GM12878 (cell line): ENCODE measurements around the gene DCAF17. TPM values are rescaled to one million over a fixed set of nuclear protein-coding genes. Genes with fewer than 3 reads are reported as not detected.

Experiments
- ATAC-seq: fragments of 200-7000 bp; cut with Tn5 transposase; 3 replicates; pipeline ENCODE4 v1.9.1; 2020; ENCODE audit warnings: mild to moderate bottlenecking, moderate library complexity
- BruUV-seq: library from RNA; stranded (reverse); fragments of 400-500 nt; replicated peaks from 2 replicates; lab custom pipeline; 2021; lab: Mats Ljungman, UMichigan
- CTCF ChIA-PET: fragments of 300-600 bp; sonication (Branson Sonifier 250); formaldehyde crosslinking; extraction: SDS; loops from one replicate; lab custom pipeline; 2021; ENCODE audit warnings: inconsistent platforms; lab: Yijun Ruan, JAX
- POLR2A ChIA-PET: fragments of 350-600 bp; formaldehyde crosslinking; extraction: SDS; loops from one replicate; lab custom pipeline; 2021; ENCODE audit warnings: inconsistent platforms; lab: Charles Lee
- RAD21 ChIA-PET: fragments of 300-600 bp; sonication (Branson Sonifier 250); formaldehyde crosslinking; loops from one replicate; lab custom pipeline; 2023; ENCODE audit warnings: antibody characterized with exemption; ENCODE audit not compliant: unreplicated experiment; lab: Charles Lee
- SMC1A ChIA-PET: fragments of 300-600 bp; sonication (Branson Sonifier 250); formaldehyde crosslinking; loops from one replicate; lab custom pipeline; 2023; ENCODE audit not compliant: unreplicated experiment, uncharacterized antibody; lab: Charles Lee
- DNase-seq: peaks from one replicate; pipeline ENCODE4 v3.0.0-alpha.2; 2011; ENCODE audit warnings: low read depth, low spot score
- FAIRE-seq: peaks from 3 replicates; lab custom pipeline; 2011; peaks lifted over from hg19 to GRCh38; lab: Jason Lieb, UNC
- H2AFZ ChIP-seq: 2 replicates; pipeline ENCODE4 v1.6.0; 2011; ENCODE audit warnings: low read depth, low read length, control low read depth; ENCODE audit not compliant: control insufficient read depth
- H3K27ac ChIP-seq: 2 replicates; pipeline ENCODE4 v1.5.1; 2011; ENCODE audit warnings: control low read depth; ENCODE audit not compliant: control insufficient read depth, insufficient read depth
- H3K27me3 ChIP-seq, 2 experiments: replicated peaks in 1 of 2; 2 replicates each; pipeline versions ENCODE4 v1.6.0 to v1.6.1; 2011; ENCODE audit warnings: low read length in 1 of 2; ENCODE audit not compliant: control insufficient read depth in 2 of 2, insufficient read depth in 2 of 2
- H3K36me3 ChIP-seq, 2 experiments: 2 replicates each; pipeline ENCODE4 v1.5.1; 2011; ENCODE audit warnings: low read length in 1 of 2; ENCODE audit not compliant: control insufficient read depth in 2 of 2, insufficient read depth in 2 of 2
- H3K4me1 ChIP-seq: 2 replicates; pipeline ENCODE4 v1.6.1; 2011; ENCODE audit warnings: mild to moderate bottlenecking, low read length, moderate library complexity, mixed read lengths; ENCODE audit not compliant: control insufficient read depth, insufficient read depth
- H3K4me2 ChIP-seq: 2 replicates; pipeline ENCODE4 v1.6.0; 2011; ENCODE audit warnings: control low read depth; ENCODE audit not compliant: control insufficient read depth, insufficient read depth
- H3K4me3 ChIP-seq: fragments of 200-600 bp; sonication (generic); 2 replicates; pipeline ENCODE4 v1.5.1; 2016
- H3K79me2 ChIP-seq: 2 replicates; pipeline ENCODE4 v1.6.0; 2011; ENCODE audit warnings: low read length; ENCODE audit not compliant: control insufficient read depth, insufficient read depth
- H3K9ac ChIP-seq: 2 replicates; pipeline ENCODE4 v1.8.0; 2011; ENCODE audit warnings: low read length, control low read depth, mixed read lengths; ENCODE audit not compliant: control insufficient read depth, insufficient read depth
- H3K9me3 ChIP-seq: replicated peaks from 3 replicates; pipeline ENCODE4 v1.5.1; 2011; ENCODE audit warnings: mild to moderate bottlenecking, low read length; ENCODE audit not compliant: control insufficient read depth, insufficient read depth
- H4K20me1 ChIP-seq: 2 replicates; pipeline ENCODE4 v1.6.0; 2011; ENCODE audit not compliant: control insufficient read depth, insufficient read depth
- BMI1 ChIP-seq: fragments of 450-650 bp; IDR thresholded peaks from 2 replicates; pipeline ENCODE4 v1.6.1; 2016; ENCODE audit warnings: mild to moderate bottlenecking, moderate library complexity, borderline replicate concordance
- IKZF2 ChIP-seq, 2 experiments: fragments of 450-650 bp; IDR thresholded peaks; 2 replicates each; pipeline ENCODE4 v1.6.1; 2017; ENCODE audit warnings: mild to moderate bottlenecking in 2 of 2, moderate library complexity in 2 of 2
- JUNB ChIP-seq: IDR thresholded peaks from 2 replicates; pipeline ENCODE4 v1.6.1; 2016; ENCODE audit warnings: antibody characterized with exemption, mild to moderate bottlenecking
- NR2C1 ChIP-seq: fragments of 450-650 bp; IDR thresholded peaks from 2 replicates; pipeline ENCODE4 v1.6.1; 2017; ENCODE audit warnings: antibody characterized with exemption, mild to moderate bottlenecking, moderate library complexity
- SP1 ChIP-seq: IDR thresholded peaks from one replicate; pipeline ENCODE4 v1.6.1; 2011; ENCODE audit warnings: low read depth, low read length
- ZNF217 ChIP-seq: fragments of 450-650 bp; IDR thresholded peaks from 2 replicates; pipeline ENCODE4 v1.6.1; 2017; ENCODE audit warnings: antibody characterized with exemption, mild to moderate bottlenecking
- in situ Hi-C: fragments of 300-500 bp; cut with MboI; formaldehyde crosslinking; loops from 9 replicates; pipeline ENCODE4 v1.14.3; 2018; ENCODE audit warnings: mixed read lengths
- intact Hi-C: fragments of 100-400 bp; cut with micrococcal nuclease; formaldehyde crosslinking; loops from one replicate; pipeline ENCODE4 v1.14.2; 2022; ENCODE audit not compliant: unreplicated experiment
- polyA plus RNA-seq, 11 experiments: library from polyadenylated mRNA; depleted of rRNA in 4 of 11; unstranded in 6 of 11; stranded (reverse) in 5 of 11; fragments of >200 nt; fragmentation: Nextera tagmentation in 4 of 11; fragmentation: Illumina TruSeq in 1 of 11; extraction: Ambion mirVana in 4 of 11; extraction: Trizol in 1 of 11; gene quantifications; 1 replicate in 1 of 11; 2 replicates in 10 of 11; pipeline versions ENCODE4 v1.2.1 to v1.2.3, GENCODE V29; 2011 to 2016; ENCODE audit warnings: inconsistent platforms in 2 of 11, missing spikeins in 2 of 11, low read depth in 1 of 11
- total RNA-seq, 4 experiments: library from RNA; depleted of rRNA in 3 of 4; stranded (reverse); fragments of >200 nt in 3 of 4; fragmentation: Illumina TruSeq in 1 of 4; extraction: Trizol in 1 of 4; gene quantifications; 2 replicates each; pipeline versions ENCODE4 v1.2.1 to v1.2.3, GENCODE V29; 2013 to 2021
- TF ChIP-seq, protein P1 (sequence below): fragments of 150-350 bp; IDR thresholded peaks from 2 replicates; pipeline ENCODE4 v1.6.1; 2014; ENCODE audit warnings: mild to moderate bottlenecking, low read depth, low read length
- TF ChIP-seq, protein P2 (sequence below): IDR thresholded peaks from 2 replicates; pipeline ENCODE4 v1.6.1; 2011; ENCODE audit warnings: mild to moderate bottlenecking, low read depth, low read length, moderate library complexity; ENCODE audit not compliant: insufficient replicate concordance

The DCAF17 gene
- total and polyA plus RNA-seq, 10 of the 15 experiments (the other 5 are each of a cell fraction or from before 2014, with no cell fraction given) = 5.2 to 32.9 (median 23.4) TPM

DNA sequence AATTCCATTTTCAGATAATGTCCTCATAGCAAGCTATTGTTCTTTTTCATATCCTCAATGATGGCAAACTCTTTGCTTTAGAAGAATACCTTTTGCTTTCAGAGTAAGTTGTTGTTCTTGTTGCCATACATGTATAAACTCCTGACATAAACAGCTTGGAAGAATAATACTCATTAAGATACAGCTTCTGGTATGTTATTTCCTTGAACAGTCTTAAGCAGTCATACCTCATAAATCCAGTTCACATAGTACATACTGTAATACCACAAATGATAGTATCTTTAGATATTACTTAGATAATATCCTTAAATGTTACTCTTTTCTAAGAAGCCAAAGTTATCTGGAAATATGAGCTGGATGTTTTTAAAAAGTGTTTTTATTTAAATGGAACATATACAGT, 23.4 kb upstream of the DCAF17 start:
- Histone ChIP-seq H4K20me1 (no peaks in the 10 kb centered on the region), H3K9ac (no peak overlapping the region), H3K27me3 (no peaks in the 10 kb centered on the region), H3K79me2 (peaks cover 84% of the 10 kb centered on the region), H3K36me3 (peaks cover 0 to 10% of the 10 kb centered on the region in 2 experiments; a peak in 3 of 4 replicates), H3K4me1 (peaks cover 63% of the 10 kb centered on the region), H3K4me3 (no peak overlapping the region), H3K27ac (peak overlapping the region; percentile 40; the same call in 1 of the 2 replicates), H3K4me2 (no peak overlapping the region), H2AFZ (no peak overlapping the region; the same call in 1 of the 2 replicates), H3K9me3 (peaks cover 8% of the 10 kb centered on the region)
- ChIA-PET RAD21 (interaction anchor here (0.8 to 7.0 kb wide), 15 partner anchors 10 to 399 kb away, joined by 3 to 208 read pairs (median 5); no protein-coding TSS in a partner anchor), POLR2A (interaction anchor here (1.1 to 7.0 kb wide), 11 partner anchors 8 to 252 kb away, joined by 3 to 168 read pairs (median 5); no protein-coding TSS in a partner anchor), SMC1A (interaction anchor here (0.8 to 8.3 kb wide), 21 partner anchors 11 to 358 kb away, joined by 3 to 273 read pairs (median 7); partner anchors contain the start of gene METTL8), CTCF (interaction anchor here (1.0 to 6.3 kb wide), 15 partner anchors 10 to 438 kb away, joined by 3 to 29 read pairs (median 5); partner anchors contain the start of genes DCAF17 and METTL8)
- intact Hi-C loops = no loop called here
- ATAC-seq (no peak), DNase-seq (no peak), FAIRE-seq (no peak)
- BruUV-seq = no TSS peak
- TF ChIP-seq IKZF2 (IDR thresholded peaks at IDR 0.05) = no peak
- TF ChIP-seq BMI1 = no peak
- TF ChIP-seq JUNB = no peak
- TF ChIP-seq SP1 = no peak
- no peak for TF ChIP-seq NR2C1
- TF ChIP-seq, protein P1, sequence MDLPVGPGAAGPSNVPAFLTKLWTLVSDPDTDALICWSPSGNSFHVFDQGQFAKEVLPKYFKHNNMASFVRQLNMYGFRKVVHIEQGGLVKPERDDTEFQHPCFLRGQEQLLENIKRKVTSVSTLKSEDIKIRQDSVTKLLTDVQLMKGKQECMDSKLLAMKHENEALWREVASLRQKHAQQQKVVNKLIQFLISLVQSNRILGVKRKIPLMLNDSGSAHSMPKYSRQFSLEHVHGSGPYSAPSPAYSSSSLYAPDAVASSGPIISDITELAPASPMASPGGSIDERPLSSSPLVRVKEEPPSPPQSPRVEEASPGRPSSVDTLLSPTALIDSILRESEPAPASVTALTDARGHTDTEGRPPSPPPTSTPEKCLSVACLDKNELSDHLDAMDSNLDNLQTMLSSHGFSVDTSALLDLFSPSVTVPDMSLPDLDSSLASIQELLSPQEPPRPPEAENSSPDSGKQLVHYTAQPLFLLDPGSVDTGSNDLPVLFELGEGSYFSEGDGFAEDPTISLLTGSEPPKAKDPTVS = no peak
- TF ChIP-seq, protein P2, sequence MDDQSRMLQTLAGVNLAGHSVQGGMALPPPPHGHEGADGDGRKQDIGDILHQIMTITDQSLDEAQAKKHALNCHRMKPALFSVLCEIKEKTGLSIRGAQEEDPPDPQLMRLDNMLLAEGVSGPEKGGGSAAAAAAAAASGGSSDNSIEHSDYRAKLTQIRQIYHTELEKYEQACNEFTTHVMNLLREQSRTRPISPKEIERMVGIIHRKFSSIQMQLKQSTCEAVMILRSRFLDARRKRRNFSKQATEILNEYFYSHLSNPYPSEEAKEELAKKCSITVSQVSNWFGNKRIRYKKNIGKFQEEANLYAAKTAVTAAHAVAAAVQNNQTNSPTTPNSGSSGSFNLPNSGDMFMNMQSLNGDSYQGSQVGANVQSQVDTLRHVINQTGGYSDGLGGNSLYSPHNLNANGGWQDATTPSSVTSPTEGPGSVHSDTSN = no peak
- no peak for TF ChIP-seq ZNF217
- in situ Hi-C loops = no loop called here
